Breast epithelium (tissue), 4 donors: Measurements from ENCODE around the gene ATP6V1C2. TPM values are rescaled to one million over a fixed set of nuclear protein-coding genes. Genes with fewer than 3 reads are reported as not detected.

ENCODE experiments used
- DNase-seq, 2 donors: peaks; one replicate each; pipeline ENCODE4 v3.0.0-alpha.2; 2019; ENCODE audit warnings: low spot score in 2 of 2
- H3K27ac ChIP-seq, 2 donors: fragments of 200-600 bp; sonication (generic) in 1 of 2; one replicate each; pipeline ENCODE4 v1.5.1; 2016 to 2019; ENCODE audit warnings: mild to moderate bottlenecking in 1 of 2
- H3K27me3 ChIP-seq, 2 donors: fragments of 200-600 bp; sonication (generic) in 1 of 2; one replicate each; pipeline versions ENCODE4 v1.5.1 to v1.6.0; 2017 to 2019; ENCODE audit warnings: control low read depth in 1 of 2, mild to moderate bottlenecking in 1 of 2
- H3K36me3 ChIP-seq: fragments of 200-600 bp; one replicate; pipeline ENCODE4 v1.5.1; 2019
- H3K4me1 ChIP-seq, 2 donors: fragments of 200-600 bp; sonication (generic); one replicate each; pipeline ENCODE4 v1.5.1; 2016 to 2019; ENCODE audit warnings: control low read depth in 1 of 2
- H3K4me3 ChIP-seq, 3 donors: fragments of 200-600 bp; sonication (generic); 1 replicate in 2 of 3; 2 replicates in 1 of 3; pipeline ENCODE4 v1.5.1; 2016 to 2019; ENCODE audit warnings: mild to moderate bottlenecking in 3 of 3, moderate library complexity in 2 of 3
- H3K9me3 ChIP-seq, 2 donors: fragments of 200-600 bp; sonication (generic) in 1 of 2; one replicate each; pipeline ENCODE4 v1.5.1; 2016 to 2019; ENCODE audit warnings: control low read depth in 1 of 2
- CTCF ChIP-seq, 3 donors: fragments of 450-650 bp; IDR thresholded peaks; one replicate each; pipeline ENCODE4 v1.5.1; 2016 to 2017; ENCODE audit warnings: antibody characterized with exemption in 3 of 3, mild to moderate bottlenecking in 3 of 3, moderate library complexity in 3 of 3
- POLR2A ChIP-seq: fragments of 450-650 bp; IDR thresholded peaks from one replicate; pipeline ENCODE4 v1.6.1; 2016; ENCODE audit warnings: antibody characterized with exemption, mild to moderate bottlenecking, moderate library complexity
- POLR2AphosphoS5 ChIP-seq, 3 donors: sonication (generic); formaldehyde crosslinking; IDR thresholded peaks; one replicate each; pipeline ENCODE4 v1.6.1; 2017; ENCODE audit warnings: antibody characterized with exemption in 3 of 3
- intact Hi-C: fragments of 100-400 bp; cut with DNase I; formaldehyde crosslinking; loops from one replicate; pipeline ENCODE4 v1.15.1; 2023; ENCODE audit warnings: low total_unique reads
- total RNA-seq, 3 donors: library from RNA; depleted of rRNA; stranded (reverse); fragments of >200 nt; gene quantifications; one replicate each; pipeline ENCODE4 v1.1.0, GENCODE V29; 2016

The ATP6V1C2 gene
- total RNA-seq, 3 donors from 2014 or later: 0.16 to 18.7 (median 0.66) TPM

- TF ChIP-seq POLR2AphosphoS5 (IDR thresholded peaks at IDR 0.05) (no peak), CTCF (IDR thresholded peaks at IDR 0.05) (no peak), POLR2A (no peak)
- no peak for DNase-seq
- Histone ChIP-seq H3K27ac (no peak overlapping the region), H3K4me1 (no peaks in the 10 kb centered on the region), H3K9me3 (no peaks in the 10 kb centered on the region), H3K4me3 (no peak overlapping the region), H3K27me3 (no peaks in the 10 kb centered on the region), H3K36me3 (no peaks in the 10 kb centered on the region)
- intact Hi-C loops: no loop called here
Observed at GRCh38 chr2:10732924-10733565, 11.6 kb downstream of the ATP6V1C2 start.

GRCh38 chr2:10733566-10733925, 12.1 kb downstream of the ATP6V1C2 start:
- Histone ChIP-seq H3K4me1 (no peaks in the 10 kb centered on the region), H3K36me3 (no peaks in the 10 kb centered on the region), H3K9me3 (no peaks in the 10 kb centered on the region), H3K27ac (no peak overlapping the region), H3K27me3 (no peaks in the 10 kb centered on the region), H3K4me3 (no peak overlapping the region)
- intact Hi-C loops: no loop called here
- no peak for TF ChIP-seq POLR2A
- TF ChIP-seq POLR2AphosphoS5 (IDR thresholded peaks at IDR 0.05): no peak
- no peak for TF ChIP-seq CTCF (IDR thresholded peaks at IDR 0.05)
- no peak for DNase-seq

GRCh38 chr2:10733980-10734379, 12.6 kb downstream of the ATP6V1C2 start:
- Histone ChIP-seq H3K9me3 (no peaks in the 10 kb centered on the region), H3K4me3 (no peak overlapping the region), H3K27me3 (no peaks in the 10 kb centered on the region), H3K27ac (no peak overlapping the region), H3K4me1 (no peaks in the 10 kb centered on the region), H3K36me3 (no peaks in the 10 kb centered on the region)
- no peak for DNase-seq
- intact Hi-C loops: no loop called here
- TF ChIP-seq POLR2A: no peak
- TF ChIP-seq CTCF (IDR thresholded peaks at IDR 0.05): no peak
- TF ChIP-seq POLR2AphosphoS5 (IDR thresholded peaks at IDR 0.05): no peak

GRCh38 chr2:10738192-10738591, 16.8 kb downstream of the ATP6V1C2 start:
- DNase-seq: no peak
- H3K36me3 ChIP-seq: no peaks in the 10 kb centered on the region
- TF ChIP-seq CTCF (IDR thresholded peaks at IDR 0.05) (no peak), POLR2A (no peak), POLR2AphosphoS5 (IDR thresholded peaks at IDR 0.05) (no peak)
- intact Hi-C loops: no loop called here
- no peaks in the 10 kb centered on the region for H3K9me3 ChIP-seq
- H3K27ac ChIP-seq: no peak overlapping the region
- no peaks in the 10 kb centered on the region for H3K4me1 ChIP-seq
- no peak overlapping the region for H3K4me3 ChIP-seq
- H3K27me3 ChIP-seq: no peaks in the 10 kb centered on the region

- intact Hi-C loops: no loop called here
- no peak for DNase-seq
- H3K9me3 ChIP-seq: no peaks in the 10 kb centered on the region
- TF ChIP-seq CTCF (IDR thresholded peaks at IDR 0.05) (no peak), POLR2AphosphoS5 (IDR thresholded peaks at IDR 0.05) (no peak), POLR2A (no peak)
- H3K4me1 ChIP-seq: no peaks in the 10 kb centered on the region
- no peaks in the 10 kb centered on the region for H3K36me3 ChIP-seq
- H3K27ac ChIP-seq: no peak overlapping the region
- H3K27me3 ChIP-seq: no peaks in the 10 kb centered on the region
- H3K4me3 ChIP-seq: no peak overlapping the region
Observed at GRCh38 chr2:10740226-10740625, 18.8 kb downstream of the ATP6V1C2 start.
